Measurements from ENCODE around the gene PFKFB3.

Gene PFKFB3

GRCh38 chr10:6269432-6269831, 66.7 kb downstream of the PFKFB3 start (continued):
- no peak for TF ChIP-seq POU6F1 (CRISPR knock-in tag; IDR thresholded peaks at IDR 0.05; ENCODE audit: borderline replicate concordance, low read depth)
- TF ChIP-seq GLIS3 (CRISPR knock-in tag; IDR thresholded peaks at IDR 0.05), result no peak
- no peak for TF ChIP-seq OSR1 (CRISPR knock-in tag; IDR thresholded peaks at IDR 0.05)
- TF ChIP-seq CREB5 (CRISPR knock-in tag; IDR thresholded peaks at IDR 0.05; ENCODE audit: low read depth), result no peak
- no peak for TF ChIP-seq SNAI2 (CRISPR knock-in tag; IDR thresholded peaks at IDR 0.05)
- no peak for TF ChIP-seq PATZ1 (CRISPR knock-in tag; IDR thresholded peaks at IDR 0.05; ENCODE audit: borderline replicate concordance)
- no peak for TF ChIP-seq TCF4 (CRISPR knock-in tag; IDR thresholded peaks at IDR 0.05; ENCODE audit: borderline replicate concordance)

- no peak for ATAC-seq
- TF ChIP-seq ESRRG (CRISPR knock-in tag; IDR thresholded peaks at IDR 0.05) (no peak), OSR1 (CRISPR knock-in tag; IDR thresholded peaks at IDR 0.05) (no peak), TOX (CRISPR knock-in tag; IDR thresholded peaks at IDR 0.05; ENCODE audit: borderline replicate concordance) (no peak), ZC3H10 (CRISPR knock-in tag; IDR thresholded peaks at IDR 0.05) (no peak), CREB5 (CRISPR knock-in tag; IDR thresholded peaks at IDR 0.05; ENCODE audit: low read depth) (no peak), ZFP3 (CRISPR knock-in tag; IDR thresholded peaks at IDR 0.05) (no peak)
These were observed 67.5 kb downstream of the PFKFB3 start for GRCh38 chr10:6269953-6270867.

GRCh38 chr10:6270951-6271350, 68.2 kb downstream of the PFKFB3 start:
- no peak for TF ChIP-seq TOX (CRISPR knock-in tag; IDR thresholded peaks at IDR 0.05; ENCODE audit: borderline replicate concordance)
- no peak for TF ChIP-seq SNAI2 (CRISPR knock-in tag; IDR thresholded peaks at IDR 0.05)
- TF ChIP-seq ZNF70 (CRISPR knock-in tag; IDR thresholded peaks at IDR 0.05), result no peak
- TF ChIP-seq ZC3H10 (CRISPR knock-in tag; IDR thresholded peaks at IDR 0.05), result no peak
- no peak for TF ChIP-seq TCF4 (CRISPR knock-in tag; IDR thresholded peaks at IDR 0.05; ENCODE audit: borderline replicate concordance)
- no peak for TF ChIP-seq ESRRG (CRISPR knock-in tag; IDR thresholded peaks at IDR 0.05)
- no peak for ATAC-seq

- no peak for TF ChIP-seq ZFP30 (CRISPR knock-in tag; IDR thresholded peaks at IDR 0.05)
- no peak for TF ChIP-seq CSRNP3 (CRISPR knock-in tag; IDR thresholded peaks at IDR 0.05)
These were observed 68.9 kb downstream of the PFKFB3 start for GRCh38 chr10:6271663-6272062.

GRCh38 chr10:6272126-6272525, 69.4 kb downstream of the PFKFB3 start:
- no peak for ATAC-seq
- TF ChIP-seq ESRRG (CRISPR knock-in tag; IDR thresholded peaks at IDR 0.05), result no peak
- TF ChIP-seq CSDC2 (CRISPR knock-in tag; IDR thresholded peaks at IDR 0.05), result no peak
- no peak for TF ChIP-seq SNAI2 (CRISPR knock-in tag; IDR thresholded peaks at IDR 0.05)
- no peak for TF ChIP-seq RARB (CRISPR knock-in tag; IDR thresholded peaks at IDR 0.05)
- no peak for TF ChIP-seq TSHZ2 (CRISPR knock-in tag; IDR thresholded peaks at IDR 0.05)
- TF ChIP-seq TOX (CRISPR knock-in tag; IDR thresholded peaks at IDR 0.05; ENCODE audit: borderline replicate concordance), result no peak
- no peak for TF ChIP-seq ZC3H10 (CRISPR knock-in tag; IDR thresholded peaks at IDR 0.05)
- no peak for TF ChIP-seq ZNF8 (CRISPR knock-in tag; IDR thresholded peaks at IDR 0.05)
- no peak for TF ChIP-seq TCF4 (CRISPR knock-in tag; IDR thresholded peaks at IDR 0.05; ENCODE audit: borderline replicate concordance)
- no peak for TF ChIP-seq PPARA (CRISPR knock-in tag; IDR thresholded peaks at IDR 0.05; ENCODE audit: borderline replicate concordance)
- no peak for TF ChIP-seq OSR1 (CRISPR knock-in tag; IDR thresholded peaks at IDR 0.05)
- TF ChIP-seq ZNF565 (CRISPR knock-in tag; conservative IDR thresholded peaks at IDR 0.05; ENCODE audit: low read depth), result no peak
- TF ChIP-seq CREB5 (CRISPR knock-in tag; IDR thresholded peaks at IDR 0.05; ENCODE audit: low read depth), result no peak
- no peak for TF ChIP-seq ISL1 (CRISPR knock-in tag; IDR thresholded peaks at IDR 0.05)

More at GRCh38 chr10:6271663-6272062, 68.9 kb downstream of the PFKFB3 start:
- no peak for ATAC-seq

Data from SK-N-SH treated with all-trans-retinoic acid at 6 μM for 48 hours (cell line).